Astrocyte (in vitro differentiated cells and primary cell): ENCODE data around the gene SCRN3.

Source experiments
- CTCF ChIP-seq: IDR thresholded peaks from 2 replicates; pipeline ENCODE4 v1.5.1; 2011; ENCODE audit warnings: low read depth, mild to moderate bottlenecking, inconsistent platforms, low read length, moderate library complexity; ENCODE audit not compliant: insufficient read depth
- EZH2 ChIP-seq: IDR thresholded peaks from 2 replicates; pipeline ENCODE4 v1.6.1; 2012; ENCODE audit warnings: mild to moderate bottlenecking, low read length, inconsistent platforms; ENCODE audit not compliant: insufficient read depth

GRCh38 chr2:174356347-174356746 lies 39.2 kb upstream of the SCRN3 start:
- no peak for TF ChIP-seq EZH2
- no peak for TF ChIP-seq CTCF
